Renal cortical epithelial cell (primary cell): Measurements from ENCODE around the gene SIN3A. TPM values are rescaled to one million over a fixed set of nuclear protein-coding genes. Genes with fewer than 3 reads are reported as not detected.
"Not testable (repeated sequence)": the region's sequence is repeated elsewhere in the genome, so short reads cannot be mapped to it uniquely, and the experiment has no call there.

Experiments
- DNase-seq: peaks from one replicate; pipeline ENCODE4 v3.0.0-alpha.2; 2011; ENCODE audit warnings: low read depth
- total RNA-seq: library from RNA; depleted of rRNA; stranded (reverse); fragments of >200 nt; gene quantifications from 2 replicates; pipeline ENCODE4 v1.2.3, GENCODE V29; 2014

Gene SIN3A
- total RNA-seq, 1 donor from 2014 or later, result 66.0 TPM

DNA sequence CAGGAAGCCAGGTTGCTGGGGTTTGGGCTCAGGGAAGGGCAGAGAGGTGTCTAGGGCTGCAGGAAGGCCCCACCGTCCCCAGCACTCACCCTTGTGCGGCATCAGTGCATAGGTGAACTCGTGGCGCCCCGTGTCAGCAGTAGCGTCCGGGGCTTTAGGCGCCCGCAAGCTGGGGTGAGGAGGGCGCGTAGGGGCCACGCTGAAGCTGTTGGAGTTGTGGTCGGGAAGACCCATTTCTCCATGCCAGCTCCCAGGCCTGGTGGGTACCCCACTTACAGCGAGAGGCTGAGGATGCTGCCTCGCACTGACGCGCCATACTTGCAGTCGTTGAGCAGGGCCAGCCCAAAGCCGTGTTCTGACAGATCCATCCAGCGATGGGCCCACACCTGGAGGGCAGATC, 95.0 kb downstream of the SIN3A start:
- no peak for DNase-seq

DNA sequence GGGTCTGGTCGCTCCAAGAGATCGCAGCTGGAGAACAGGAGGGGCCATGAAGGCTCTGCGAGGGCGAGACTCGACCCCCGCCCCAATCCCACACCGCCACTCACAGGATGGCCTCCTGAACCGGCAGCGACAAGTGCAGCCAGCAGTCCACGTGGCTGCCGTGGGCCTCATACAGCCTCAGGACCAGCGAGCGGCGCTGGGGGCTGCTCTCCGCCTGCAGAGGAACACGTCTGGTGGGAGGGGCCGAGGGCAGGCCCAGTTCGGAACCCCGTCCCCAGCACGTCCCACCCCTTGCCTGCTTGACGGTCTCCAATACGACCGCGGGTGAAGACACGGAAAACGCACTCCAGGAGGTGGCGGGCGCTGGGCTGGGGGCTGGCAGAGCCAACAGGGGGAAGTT, 95.5 kb downstream of the SIN3A start:
- DNase-seq, result no peak

DNA sequence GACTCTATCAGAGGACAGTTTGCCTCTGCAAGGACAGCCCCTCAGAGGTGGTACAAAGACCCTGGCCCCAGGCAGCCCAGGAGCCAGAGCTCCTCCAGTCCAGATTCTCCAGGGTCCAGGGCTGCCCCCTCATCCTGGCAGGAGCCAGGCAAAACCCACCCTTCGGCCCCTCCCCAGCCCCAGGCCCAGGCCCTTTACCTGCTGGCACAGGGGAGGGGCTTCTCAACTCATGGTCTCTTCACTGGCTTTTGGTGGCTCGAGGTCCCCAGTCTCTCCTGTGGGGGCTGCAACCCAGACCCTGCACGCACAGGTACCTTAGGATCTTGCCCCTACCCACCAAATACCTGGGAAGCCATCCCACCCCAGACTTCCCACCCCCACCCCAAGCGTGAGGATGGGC, 96.1 kb downstream of the SIN3A start:
- no peak for DNase-seq

DNA sequence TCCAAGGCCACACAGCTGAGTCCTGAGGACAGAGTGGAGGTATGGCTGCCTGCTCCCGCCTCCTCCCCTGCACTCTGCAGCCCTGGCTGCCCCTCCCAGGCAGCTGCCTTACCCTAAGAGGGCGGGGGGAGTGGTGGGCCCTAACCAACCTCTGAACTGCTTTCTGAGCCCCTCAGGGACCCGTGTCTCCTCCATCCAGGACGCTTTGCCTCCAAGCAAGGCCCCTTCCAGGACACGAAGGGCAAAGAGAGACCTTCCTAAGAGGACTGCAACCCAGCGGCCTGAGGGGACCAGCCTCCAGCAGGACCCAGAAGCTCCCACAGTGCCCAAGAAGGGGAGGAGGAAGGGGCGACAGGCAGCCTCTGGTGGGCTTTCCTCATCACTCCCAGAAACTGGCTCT, 97.0 kb downstream of the SIN3A start:
- no peak for DNase-seq

DNA sequence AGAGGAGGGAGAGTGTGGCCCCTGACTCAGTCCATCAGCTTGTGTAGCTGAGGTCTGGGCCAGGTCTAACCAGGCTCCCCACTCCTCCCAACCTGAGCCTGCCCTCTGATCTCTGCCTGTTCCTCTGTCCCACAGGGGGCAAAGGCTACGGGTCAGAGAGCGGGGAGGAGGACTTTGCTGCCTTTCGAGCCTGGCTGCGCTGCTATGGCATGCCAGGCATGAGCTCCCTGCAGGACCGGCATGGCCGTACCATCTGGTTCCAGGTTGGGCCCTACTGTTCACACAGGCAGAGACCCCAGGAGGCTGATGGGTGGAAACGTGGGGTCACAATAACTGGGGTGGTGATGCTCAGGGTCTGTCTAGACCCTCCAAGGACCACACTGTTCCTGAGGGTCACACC, 97.9 kb downstream of the SIN3A start:
- no peak for DNase-seq

DNA sequence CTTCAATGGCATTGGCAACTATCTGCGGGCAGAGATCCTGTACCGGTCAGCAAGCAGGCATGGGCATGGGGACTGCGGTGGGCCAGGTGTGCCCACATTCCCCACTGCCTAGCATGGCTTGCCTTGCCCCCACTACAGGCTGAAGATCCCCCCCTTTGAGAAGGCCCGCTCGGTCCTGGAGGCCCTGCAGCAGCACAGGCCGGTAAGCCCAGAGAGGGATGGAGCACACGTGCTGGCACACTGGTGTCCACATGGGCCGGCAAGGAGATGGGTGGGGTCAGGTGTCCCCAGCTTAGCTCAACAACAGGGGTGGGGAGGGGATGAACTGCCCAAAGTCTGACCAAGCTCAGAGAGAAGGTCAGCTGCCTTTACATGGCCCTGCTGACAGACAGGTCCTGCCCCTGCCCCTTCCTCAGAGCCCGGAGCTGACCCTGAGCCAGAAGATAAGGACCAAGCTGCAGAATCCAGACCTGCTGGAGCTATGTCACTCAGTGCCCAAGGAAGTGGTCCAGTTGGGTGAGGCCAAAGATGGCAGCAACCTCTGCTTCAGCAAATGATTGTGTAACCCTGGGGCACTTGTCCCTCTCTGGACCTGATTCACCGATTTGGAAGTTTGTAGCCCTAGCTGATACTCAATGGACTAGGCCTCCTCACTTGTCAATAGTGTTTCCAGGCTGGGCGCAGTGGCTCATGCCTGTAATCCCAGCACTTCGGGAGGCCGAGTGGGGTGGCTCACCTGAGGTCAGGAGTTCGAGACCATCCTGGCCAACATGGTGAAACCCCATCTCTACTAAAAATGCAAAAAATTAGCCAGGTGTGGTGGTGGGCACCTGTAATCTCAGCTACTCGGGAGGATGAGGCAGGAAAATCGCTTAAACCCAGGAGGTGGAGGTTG, 99.1 kb downstream of the SIN3A start:
- DNase-seq, result no peak

DNA sequence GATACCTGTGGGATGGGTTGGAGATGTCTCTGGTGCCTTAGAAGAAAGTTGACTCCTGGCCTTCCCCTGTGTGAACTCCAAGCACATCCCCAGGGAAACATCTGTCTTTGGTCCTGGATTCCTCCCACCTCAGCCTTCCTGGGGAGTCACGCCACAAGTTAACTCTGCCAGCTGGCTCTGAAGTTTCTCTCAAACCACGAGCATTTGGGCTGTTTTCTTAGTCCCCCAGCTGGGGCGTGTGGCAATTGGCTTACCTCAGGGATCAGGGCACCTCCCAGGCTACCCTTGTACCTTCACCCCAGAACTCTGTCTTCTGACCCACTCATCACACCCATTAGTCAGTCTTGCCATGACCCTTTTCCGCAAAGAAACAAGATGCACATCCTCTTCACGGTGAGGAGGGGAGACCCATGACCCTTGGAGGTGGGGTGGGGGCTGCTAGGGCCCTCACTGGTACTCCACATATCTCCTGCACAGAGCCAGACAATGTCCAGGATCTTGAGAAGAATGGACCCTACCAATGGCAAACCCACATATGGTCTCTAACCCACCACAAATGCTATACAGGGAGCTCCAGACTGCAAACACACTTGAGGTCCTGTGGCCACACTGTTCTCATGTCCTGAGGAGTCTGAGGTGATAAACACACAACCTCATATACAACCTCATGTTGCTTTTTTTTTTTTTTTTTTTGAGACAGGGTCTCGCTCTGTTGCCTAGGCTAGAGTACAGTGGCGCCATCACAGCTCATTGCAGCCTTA, 100.7 kb downstream of the SIN3A start:
- no peak for DNase-seq

DNA sequence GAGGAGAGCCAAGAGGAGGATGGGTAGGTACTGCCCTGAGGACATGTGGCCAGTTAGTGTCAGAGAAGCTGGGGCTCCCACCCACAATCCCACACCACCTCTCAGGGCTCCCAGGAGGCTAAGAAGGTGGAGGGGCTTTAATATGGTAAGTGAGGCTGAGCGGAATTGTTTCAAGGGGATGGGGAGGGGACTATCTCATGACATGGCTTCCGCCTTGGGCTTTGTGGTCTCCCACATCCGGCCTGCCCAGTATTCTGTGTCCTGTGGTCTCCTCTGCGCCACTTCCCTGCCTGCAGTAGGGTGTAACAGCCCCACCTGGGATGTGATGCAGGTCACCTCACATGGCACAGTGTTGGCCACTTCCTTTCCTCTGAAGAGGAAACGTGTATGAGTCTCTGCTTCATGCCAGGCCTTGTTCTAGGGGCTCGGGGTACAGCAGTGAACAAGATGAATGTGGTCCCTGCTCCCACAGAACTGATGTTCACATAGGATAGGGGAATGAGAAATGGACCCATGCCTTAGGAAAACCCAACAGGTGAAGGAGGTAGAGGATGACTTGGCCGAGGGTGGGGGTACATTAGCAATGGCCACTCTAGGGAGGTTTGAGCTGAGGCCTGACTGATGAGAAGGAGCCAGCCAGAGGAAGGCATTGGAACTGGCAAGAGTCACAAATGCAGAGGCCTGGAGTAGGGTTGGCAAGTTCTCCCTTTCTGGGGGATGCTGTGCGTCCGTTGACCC, 101.5 kb downstream of the SIN3A start:
- no peak for DNase-seq

DNA sequence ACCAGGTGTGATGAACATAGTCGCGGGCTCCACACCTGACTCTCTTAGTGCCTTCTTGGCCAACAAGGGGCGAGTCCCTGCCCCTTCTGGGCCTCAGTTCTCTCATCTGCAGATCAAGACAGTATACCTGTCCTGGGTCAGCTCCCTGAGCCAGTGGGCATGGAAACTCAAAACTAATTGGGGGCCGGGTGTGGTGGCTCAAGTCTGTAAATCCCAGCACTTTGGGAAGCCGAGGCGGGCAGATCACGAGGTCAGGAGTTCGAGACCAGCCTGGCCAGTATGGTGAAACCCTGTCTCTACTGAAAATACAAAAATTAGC, 102.2 kb downstream of the SIN3A start:
- DNase-seq, result not testable (repeated sequence)

DNA sequence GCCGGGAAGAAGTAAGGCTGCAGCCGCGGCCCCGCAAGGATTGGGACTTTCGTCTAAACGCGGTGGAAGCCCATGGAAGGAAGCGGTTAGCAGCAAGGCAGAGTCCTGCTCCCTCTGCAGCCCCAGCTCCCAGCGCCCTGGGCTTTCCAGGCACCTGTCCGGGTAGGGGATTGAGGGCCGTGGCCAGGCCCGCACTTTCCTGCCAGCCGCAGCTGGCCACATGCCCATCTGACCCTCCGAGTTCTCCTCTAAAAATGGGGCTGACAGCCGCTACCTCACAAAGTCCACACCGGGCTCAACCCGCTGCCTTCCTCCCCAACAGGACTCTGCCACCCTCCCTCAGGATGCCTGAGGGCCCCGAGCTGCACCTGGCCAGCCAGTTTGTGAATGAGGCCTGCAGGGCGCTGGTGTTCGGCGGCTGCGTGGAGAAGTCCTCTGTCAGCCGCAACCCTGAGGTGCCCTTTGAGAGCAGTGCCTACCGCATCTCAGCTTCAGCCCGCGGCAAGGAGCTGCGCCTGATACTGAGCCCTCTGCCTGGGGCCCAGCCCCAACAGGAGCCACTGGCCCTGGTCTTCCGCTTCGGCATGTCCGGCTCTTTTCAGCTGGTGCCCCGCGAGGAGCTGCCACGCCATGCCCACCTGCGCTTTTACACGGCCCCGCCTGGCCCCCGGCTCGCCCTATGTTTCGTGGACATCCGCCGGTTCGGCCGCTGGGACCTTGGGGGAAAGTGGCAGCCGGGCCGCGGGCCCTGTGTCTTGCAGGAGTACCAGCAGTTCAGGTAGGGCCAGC, 102.7 kb downstream of the SIN3A start:
- DNase-seq, result no peak

DNA sequence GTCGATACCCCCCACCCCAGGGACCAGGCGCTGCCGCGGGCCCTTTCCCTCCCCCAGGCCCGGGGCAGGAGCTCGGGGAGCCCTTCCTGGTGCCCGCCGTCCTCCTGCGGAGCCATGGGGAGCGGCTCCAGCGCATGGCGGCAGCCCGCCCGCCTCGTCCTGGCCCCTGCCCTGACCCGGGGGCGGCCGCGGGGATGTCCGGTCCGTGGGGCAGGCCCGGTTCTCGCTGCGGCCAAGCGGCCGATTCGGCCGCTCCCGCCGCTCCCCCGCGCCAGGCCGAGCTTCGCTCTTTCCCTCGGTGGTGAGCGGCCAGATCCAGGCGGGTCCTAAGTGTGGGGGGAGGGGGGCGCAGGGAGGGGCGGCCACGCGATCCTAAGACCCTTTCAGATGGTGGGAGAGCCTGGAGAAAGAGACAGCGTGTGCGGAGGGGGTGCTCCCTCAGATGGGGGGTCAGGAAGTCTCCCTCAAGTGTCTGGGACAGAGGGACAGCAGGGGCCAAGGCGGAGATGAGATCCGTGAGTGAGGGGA, 103.4 kb downstream of the SIN3A start:
- DNase-seq, result no peak

DNA sequence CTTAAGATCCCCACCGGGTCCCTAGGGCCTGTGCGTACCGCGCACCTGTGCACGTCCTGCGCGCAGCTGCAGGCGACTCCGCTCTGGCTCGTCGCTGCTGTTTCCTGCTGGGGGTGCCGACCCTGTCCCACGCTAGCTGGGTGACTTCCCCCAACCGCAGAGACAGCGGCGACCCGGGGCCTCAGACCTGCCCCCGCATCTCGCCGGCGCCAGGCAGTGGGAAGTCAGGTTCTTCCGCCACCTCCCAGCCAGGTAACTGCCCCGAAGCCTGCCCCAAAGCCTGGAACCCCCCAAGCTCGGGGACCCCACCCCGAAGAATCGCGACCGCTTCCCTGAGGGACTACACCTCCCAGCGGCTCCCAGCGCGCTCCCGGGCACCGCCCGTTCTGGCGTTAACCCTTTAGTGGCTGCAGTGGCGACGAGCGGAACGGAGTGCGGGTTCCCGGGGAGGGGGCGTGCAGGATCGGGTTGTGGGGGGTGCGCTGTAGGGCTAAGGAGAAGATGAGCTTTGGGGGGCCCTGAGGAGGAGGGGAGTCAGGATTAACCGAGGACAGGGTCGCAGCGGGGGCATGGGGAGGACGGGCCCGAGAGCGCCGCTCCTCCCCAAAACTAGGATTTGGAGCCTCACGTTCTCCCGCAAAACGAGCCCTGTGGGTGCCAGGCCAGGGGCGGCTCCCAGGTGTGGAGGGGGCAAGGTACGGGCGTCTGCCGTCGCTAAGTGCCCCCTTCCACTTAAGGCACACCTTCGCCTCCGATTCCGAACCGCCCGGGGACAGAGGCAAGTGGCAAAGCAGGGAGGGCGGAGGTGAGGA, 104.1 kb downstream of the SIN3A start:
- DNase-seq, result no peak

DNA sequence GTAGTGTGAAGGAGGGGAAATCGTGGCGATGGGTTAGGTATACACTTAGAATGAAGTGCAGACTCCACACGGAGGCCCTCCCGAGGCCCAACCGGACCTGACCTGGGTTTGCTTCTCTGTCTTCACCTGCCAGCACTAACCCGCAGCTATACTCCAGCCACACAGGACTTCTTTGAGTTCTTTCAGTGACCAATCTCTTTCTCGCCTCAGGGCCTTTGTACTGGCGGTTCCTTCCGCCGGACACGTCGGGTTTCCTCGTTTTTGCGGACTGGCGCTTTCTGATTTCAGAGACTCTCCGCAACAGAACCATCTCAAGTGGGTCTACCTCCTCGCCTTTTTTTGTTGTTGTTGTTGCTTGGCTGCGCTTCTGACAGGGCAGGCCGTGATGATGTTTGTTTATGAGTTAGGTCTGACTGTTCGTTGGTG, 104.7 kb downstream of the SIN3A start, which contains the start of gene NEIL1:
NEIL1 (plus strand) TSS at position 244 of the 426 bp plus-strand sequence. CDS start 1,867 bp downstream, outside the sequence.
- no peak for DNase-seq

DNA sequence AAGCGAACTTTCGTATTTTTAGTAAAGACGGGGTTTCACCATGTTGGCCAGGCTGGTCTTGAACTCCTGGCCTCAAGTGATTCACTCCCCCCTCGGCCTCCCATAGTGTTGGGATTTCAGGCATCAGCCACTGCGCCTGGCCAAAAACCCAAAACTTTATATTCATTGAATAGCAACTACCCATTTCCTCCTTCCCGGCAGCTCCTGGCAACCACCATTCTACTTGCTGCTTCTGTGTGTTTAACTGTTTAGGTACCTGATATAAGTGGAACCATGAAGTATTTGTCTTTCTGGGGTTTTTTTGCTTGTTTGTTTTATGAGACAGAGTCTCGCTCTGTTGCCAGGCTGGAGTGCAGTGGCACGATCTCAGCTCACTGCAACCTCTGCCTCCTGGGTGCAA, 107.5 kb downstream of the SIN3A start:
- not testable (repeated sequence) for DNase-seq

DNA sequence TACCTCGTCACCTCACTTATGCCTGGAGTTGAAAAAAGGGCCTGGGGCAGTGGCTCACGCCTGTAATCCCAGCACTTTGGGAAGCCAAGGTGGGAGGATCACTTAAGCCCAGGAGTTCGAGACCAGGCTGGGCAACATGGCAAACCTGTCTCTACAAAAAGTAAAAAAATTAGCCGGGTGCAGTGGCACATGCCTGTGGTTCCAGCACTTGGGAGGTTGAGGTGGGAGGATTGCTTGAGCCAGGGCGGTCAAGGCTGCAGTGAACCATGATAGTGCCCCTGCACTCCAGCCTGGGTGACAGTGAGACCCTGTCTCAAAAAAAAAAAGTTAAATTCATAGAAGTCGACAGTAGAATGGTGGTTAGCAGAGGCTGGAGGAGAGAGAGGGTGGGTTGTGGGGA, 109.3 kb downstream of the SIN3A start:
- no peak for DNase-seq

DNA sequence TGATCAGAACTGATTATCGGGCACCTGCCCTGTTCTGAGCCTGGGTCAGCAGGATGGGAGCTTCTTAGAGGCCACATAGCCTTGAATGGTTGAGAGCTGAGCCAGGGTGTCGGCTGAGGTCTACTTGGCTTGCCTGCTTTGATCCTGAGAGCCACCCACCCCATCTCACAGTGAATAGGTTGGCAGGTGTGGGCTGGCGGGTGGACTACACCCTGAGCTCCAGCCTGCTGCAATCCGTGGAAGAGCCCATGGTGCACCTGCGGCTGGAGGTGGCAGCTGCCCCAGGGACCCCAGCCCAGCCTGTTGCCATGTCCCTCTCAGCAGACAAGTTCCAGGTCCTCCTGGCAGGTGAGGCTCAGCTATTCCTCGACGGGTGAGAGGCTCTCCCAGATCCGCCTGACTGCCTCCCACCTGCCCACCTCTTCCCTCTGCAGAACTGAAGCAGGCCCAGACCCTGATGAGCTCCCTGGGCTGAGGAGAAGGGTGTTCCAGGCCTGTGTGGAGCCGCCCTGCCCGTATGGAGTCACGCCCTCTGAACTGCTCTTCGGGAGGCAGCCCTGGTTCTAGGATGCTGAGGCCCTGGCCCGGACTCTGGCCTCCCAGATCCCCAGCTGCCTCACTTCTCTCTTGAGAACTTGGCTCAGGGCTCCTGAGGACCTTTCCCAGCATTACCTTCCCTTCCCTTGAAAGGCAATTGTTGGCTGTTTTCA, 111.8 kb downstream of the SIN3A start:
- DNase-seq, result no peak

DNA sequence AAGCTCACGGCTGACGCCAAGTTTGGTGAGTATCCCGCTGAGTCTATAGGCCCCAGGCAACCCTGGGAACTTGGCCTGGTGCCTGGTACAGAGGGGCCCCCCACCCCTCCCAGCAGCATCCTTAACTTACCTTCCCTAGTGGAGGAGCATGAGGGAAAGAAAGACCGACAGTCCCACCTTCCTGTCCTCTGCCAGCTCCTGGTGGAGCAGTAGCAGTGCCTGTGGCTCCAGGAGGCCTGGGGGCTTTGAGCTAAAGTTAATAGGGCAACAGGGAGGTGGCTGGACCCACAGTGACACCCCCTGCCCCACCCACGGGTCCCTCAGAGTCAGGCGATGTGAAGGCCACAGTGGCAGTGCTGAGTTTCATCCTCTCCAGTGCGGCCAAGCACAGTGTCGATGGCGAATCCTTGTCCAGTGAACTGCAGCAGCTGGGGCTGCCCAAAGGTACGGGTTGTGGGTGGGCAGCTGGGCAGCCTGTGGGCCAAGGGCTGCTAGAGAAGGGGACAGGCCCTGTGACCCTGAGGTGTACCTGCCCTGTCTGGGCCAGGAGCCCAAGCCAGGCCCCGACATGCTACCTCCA, 112.7 kb downstream of the SIN3A start:
- DNase-seq, result no peak

DNA sequence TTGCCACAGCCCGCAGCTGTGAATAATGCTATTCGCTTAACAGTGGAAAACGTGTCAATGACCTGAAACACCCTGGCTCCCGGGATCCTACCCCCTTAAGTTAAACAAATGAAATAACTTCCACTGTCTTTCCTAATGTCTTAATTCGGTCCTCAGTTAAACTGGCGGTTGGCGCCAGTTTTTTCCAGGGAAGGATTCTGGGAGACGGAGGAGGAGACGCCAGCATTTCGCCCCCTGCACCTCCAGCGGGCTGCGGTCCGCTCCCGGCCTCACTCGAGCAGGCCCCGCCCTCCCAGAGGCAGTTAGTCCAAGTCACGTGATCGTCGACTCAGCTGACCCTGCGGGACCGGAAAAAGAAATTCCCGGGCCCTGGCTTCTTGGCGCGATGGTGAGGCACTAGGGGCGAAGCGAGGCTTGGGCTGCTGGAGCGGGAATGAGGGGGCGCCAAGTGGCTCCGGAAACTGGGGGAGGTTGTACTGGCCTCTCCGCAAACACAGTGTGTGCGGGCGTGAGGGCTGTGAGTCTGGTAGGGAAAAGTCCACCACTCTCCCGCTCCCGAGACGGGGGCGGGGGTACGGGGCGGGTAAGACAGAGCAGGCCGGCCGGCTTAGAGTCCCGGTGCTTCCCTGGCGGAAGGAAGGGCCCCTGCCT, 115.7 kb downstream of the SIN3A start, which contains the start of gene COMMD4:
COMMD4 (plus strand) TSS at position 359 of the 651 bp plus-strand sequence; CDS start at position 386, 27 bp downstream.
- peak; percentile 85 for DNase-seq

DNA sequence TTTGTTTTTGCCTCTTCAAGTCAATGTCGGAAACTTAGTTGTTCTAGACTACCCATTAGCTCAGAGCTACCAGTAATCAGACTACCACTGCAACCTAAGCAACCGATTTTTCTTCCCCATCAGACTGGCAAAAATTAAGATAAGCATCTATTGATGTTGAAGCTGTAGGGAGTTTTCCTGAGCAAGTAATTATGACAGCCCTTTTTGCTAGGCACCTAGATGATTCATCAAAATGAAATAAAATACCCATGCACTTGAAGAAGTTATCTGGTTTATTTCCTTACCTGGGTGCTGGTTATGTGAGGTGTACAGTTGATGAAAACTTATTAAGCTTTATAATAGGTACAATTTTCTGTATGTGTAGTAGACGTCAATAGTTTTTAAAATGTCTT, 116.2 kb downstream of the SIN3A start:
- no peak for DNase-seq
